SU-DHL-6 (cell line): ENCODE data around the gene KRTAP3-1.

Source experiments
- H2AFZ ChIP-seq: fragments of 200-600 bp; sonication (generic); 2 replicates; pipeline ENCODE4 v1.6.1; 2014; ENCODE audit warnings: low read depth, mild to moderate bottlenecking, moderate library complexity, mixed read lengths, antibody characterized with exemption, low read length; ENCODE audit not compliant: severe bottlenecking
- H3F3A ChIP-seq: fragments of 200-600 bp; shearing (Covaris generic); 2 replicates; pipeline ENCODE4 v1.6.0; 2016; ENCODE audit warnings: antibody characterized with exemption, mild to moderate bottlenecking; ENCODE audit not compliant: insufficient read depth
- H3K27ac ChIP-seq: fragments of 200-600 bp; sonication (generic); 2 replicates; pipeline ENCODE4 v1.5.1; 2016; ENCODE audit warnings: low read depth, mild to moderate bottlenecking, low read length, moderate library complexity, mixed read lengths
- H3K27me3 ChIP-seq: fragments of 200-600 bp; sonication (generic), shearing (Covaris generic); 2 replicates; pipeline ENCODE4 v1.6.0; 2014; ENCODE audit warnings: mild to moderate bottlenecking, low read length
- H3K36me3 ChIP-seq: fragments of 200-600 bp; sonication (generic); 2 replicates; pipeline ENCODE4 v1.6.1; 2014; ENCODE audit warnings: mild to moderate bottlenecking, low read length, mixed read lengths
- H3K4me2 ChIP-seq: fragments of 300-600, 200-600 bp; shearing (Covaris generic), sonication (generic); 2 replicates; pipeline ENCODE4 v1.6.0; 2014; ENCODE audit warnings: low read length, low read depth, mild to moderate bottlenecking; ENCODE audit not compliant: poor library complexity, severe bottlenecking
- H3K4me3 ChIP-seq: fragments of 200-600 bp; sonication (generic); 2 replicates; pipeline ENCODE4 v1.5.1; 2014; ENCODE audit warnings: antibody characterized with exemption, low read length, mild to moderate bottlenecking, mixed read lengths; ENCODE audit not compliant: insufficient read depth, poor library complexity, severe bottlenecking
- H3K79me2 ChIP-seq: fragments of 200-600 bp; sonication (generic); 2 replicates; pipeline ENCODE4 v1.6.1; 2014; ENCODE audit warnings: mild to moderate bottlenecking, low read length, moderate library complexity; ENCODE audit not compliant: insufficient read depth
- H3K9ac ChIP-seq: fragments of 200-600 bp; sonication (generic); 2 replicates; pipeline ENCODE4 v1.7.0; 2014; ENCODE audit warnings: mild to moderate bottlenecking, low read length
- H3K9me2 ChIP-seq: fragments of 200-600 bp; sonication (generic); replicated peaks from 2 replicates; pipeline ENCODE4 v1.6.1; 2014; ENCODE audit warnings: low read length; ENCODE audit not compliant: insufficient read depth
- H3K9me3 ChIP-seq: fragments of 200-600 bp; sonication (generic); 2 replicates; pipeline ENCODE4 v1.6.1; 2014; ENCODE audit warnings: low read length, mixed read lengths; ENCODE audit not compliant: insufficient read depth
- H4K20me1 ChIP-seq: fragments of 200-600 bp; sonication (generic); 2 replicates; pipeline ENCODE4 v1.6.1; 2014; ENCODE audit warnings: low read depth, mild to moderate bottlenecking, antibody characterized with exemption, low read length, moderate library complexity, mixed read lengths
- CTCF ChIP-seq: fragments of 200-600 bp; sonication (generic); IDR thresholded peaks from one replicate; pipeline ENCODE4 v1.5.1; 2017; ENCODE audit warnings: antibody characterized with exemption, mild to moderate bottlenecking, low read length, moderate library complexity; ENCODE audit not compliant: insufficient read depth, poor library complexity, severe bottlenecking
- EZH2phosphoT487 ChIP-seq: fragments of 200-600 bp; sonication (generic), shearing (Covaris generic); conservative IDR thresholded peaks from 2 replicates; pipeline ENCODE4 v1.6.1; 2018; ENCODE audit warnings: mild to moderate bottlenecking, antibody characterized with exemption, low read length, moderate library complexity, mixed read lengths

Gene KRTAP3-1

GRCh38 chr17:41009936-41010335, 1.0 kb upstream of the KRTAP3-1 start:
- H3K4me2 ChIP-seq, result no peak overlapping the region
- H3K9me3 ChIP-seq, result no peaks in the 10 kb centered on the region
- H3K27ac ChIP-seq, result no peak overlapping the region
- no peaks in the 10 kb centered on the region for H3K79me2 ChIP-seq
- H3K27me3 ChIP-seq, result no peaks in the 10 kb centered on the region
- no peaks in the 10 kb centered on the region for H3K9me2 ChIP-seq
- H3F3A ChIP-seq, result no peaks in the 10 kb centered on the region
- no peak overlapping the region for H2AFZ ChIP-seq
- TF ChIP-seq CTCF (no peak), EZH2phosphoT487 (no peak)
- no peak overlapping the region for H3K4me3 ChIP-seq
- no peak overlapping the region for H3K9ac ChIP-seq
- no peaks in the 10 kb centered on the region for H3K36me3 ChIP-seq
- H4K20me1 ChIP-seq, result no peaks in the 10 kb centered on the region

DNA sequence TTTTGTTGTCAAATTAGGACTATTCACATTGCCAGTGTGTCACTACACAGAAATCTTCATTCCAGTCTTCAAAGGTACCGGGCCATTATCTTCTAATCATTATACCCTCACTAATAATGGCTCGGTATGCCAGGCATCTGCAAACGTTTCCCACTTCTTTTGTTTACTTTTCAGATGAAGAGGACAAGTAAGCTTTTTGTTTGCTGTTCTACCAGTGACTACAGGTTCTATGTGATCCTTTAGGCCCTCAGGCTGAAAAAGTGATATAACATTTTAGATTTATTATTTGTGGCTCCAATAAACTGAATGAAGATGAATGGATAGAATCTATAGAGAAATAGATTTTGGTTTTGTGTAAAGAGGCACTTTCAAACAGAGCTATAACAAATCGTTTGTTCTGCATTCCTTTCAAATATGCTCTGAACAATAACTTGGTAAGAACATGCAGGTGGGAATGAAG, 403 bp upstream of the KRTAP3-1 start:
- Histone ChIP-seq H3K27me3 (no peaks in the 10 kb centered on the region), H3K9me3 (no peaks in the 10 kb centered on the region), H3K79me2 (no peaks in the 10 kb centered on the region), H3K36me3 (no peaks in the 10 kb centered on the region), H3K9me2 (no peaks in the 10 kb centered on the region), H3K9ac (no peak overlapping the region), H3K4me2 (no peak overlapping the region), H3K4me3 (no peak overlapping the region), H3F3A (no peaks in the 10 kb centered on the region), H4K20me1 (no peaks in the 10 kb centered on the region), H2AFZ (no peak overlapping the region), H3K27ac (no peak overlapping the region)
- TF ChIP-seq CTCF (no peak), EZH2phosphoT487 (no peak)

DNA sequence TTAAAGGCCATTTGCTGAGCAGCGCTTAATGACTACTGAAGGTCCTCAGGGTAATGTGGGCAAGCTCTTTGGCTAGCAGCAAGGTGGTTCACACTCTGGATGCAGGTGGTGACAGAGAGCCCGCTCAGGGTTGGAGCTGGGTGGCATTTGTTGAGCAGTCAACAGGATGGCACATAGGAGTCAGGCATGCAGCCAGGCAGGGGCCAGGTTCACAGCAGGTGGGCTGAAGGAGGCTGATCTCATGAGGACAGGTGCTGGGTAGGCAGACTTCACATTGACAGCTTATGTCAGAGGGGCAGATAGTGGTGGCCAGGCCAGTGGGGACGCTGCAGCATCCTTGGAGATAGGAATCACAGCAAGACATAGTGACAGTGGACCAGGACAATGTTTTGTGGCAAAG, 4.5 kb downstream of the KRTAP3-1 start:
- Histone ChIP-seq H4K20me1 (no peaks in the 10 kb centered on the region), H3K4me2 (no peak overlapping the region), H3F3A (no peaks in the 10 kb centered on the region), H3K9me2 (no peaks in the 10 kb centered on the region), H3K27ac (no peak overlapping the region), H3K36me3 (no peaks in the 10 kb centered on the region), H3K9me3 (no peaks in the 10 kb centered on the region), H3K4me3 (no peak overlapping the region), H2AFZ (no peak overlapping the region), H3K9ac (no peak overlapping the region), H3K27me3 (no peaks in the 10 kb centered on the region), H3K79me2 (no peaks in the 10 kb centered on the region)
- TF ChIP-seq CTCF (no peak), EZH2phosphoT487 (no peak)

- H3K79me2 ChIP-seq, result no peaks in the 10 kb centered on the region
Observed at GRCh38 chr17:41003926-41004325, 5.0 kb downstream of the KRTAP3-1 start.

More at GRCh38 chr17:41003926-41004325, 5.0 kb downstream of the KRTAP3-1 start:
- Histone ChIP-seq H2AFZ (no peak overlapping the region), H3K27ac (no peak overlapping the region), H3K27me3 (no peaks in the 10 kb centered on the region), H3K36me3 (no peaks in the 10 kb centered on the region), H3K4me2 (no peak overlapping the region), H3K9me2 (no peaks in the 10 kb centered on the region), H3K9ac (no peak overlapping the region), H4K20me1 (no peaks in the 10 kb centered on the region), H3K9me3 (no peaks in the 10 kb centered on the region), H3F3A (no peaks in the 10 kb centered on the region), H3K4me3 (no peak overlapping the region)
- TF ChIP-seq EZH2phosphoT487, result no peak
- TF ChIP-seq CTCF, result no peak
